K562 (cell line): ENCODE results near the gene PNMA8B. TPM values are rescaled to one million over a fixed set of nuclear protein-coding genes. Genes with fewer than 3 reads are reported as not detected.

Experiments used
- ERF ChIP-seq: fragments of 450-650 bp; formaldehyde crosslinking; IDR thresholded peaks from 2 replicates; pipeline ENCODE4 v1.4.0; 2020; ENCODE audit warnings: mild to moderate bottlenecking, mixed read lengths
- FOXK2 ChIP-seq, 2 experiments: fragments of 450-650 bp; IDR thresholded peaks in 1 of 2; conservative IDR thresholded peaks in 1 of 2; 2 replicates each; pipeline ENCODE4 v1.6.1; 2016; ENCODE audit warnings: low read depth in 2 of 2, mild to moderate bottlenecking in 1 of 2
- HCFC1 ChIP-seq: IDR thresholded peaks from 2 replicates; pipeline ENCODE4 v1.6.1; 2012; ENCODE audit warnings: low read depth, low read length, improper control_type of control experiment
- HMG20A ChIP-seq: fragments of 450-650 bp; formaldehyde crosslinking; conservative IDR thresholded peaks from 2 replicates; pipeline ENCODE4 v1.4.0; 2020; ENCODE audit warnings: mild to moderate bottlenecking, mixed read lengths
- NFATC3 ChIP-seq: fragments of 450-650 bp; IDR thresholded peaks from 2 replicates; pipeline ENCODE4 v1.6.1; 2017; ENCODE audit warnings: mild to moderate bottlenecking
- NR2C2 ChIP-seq, 2 experiments: fragments of 200-800 bp in 1 of 2; sonication (Bioruptor generic) in 1 of 2; sonication (generic) in 1 of 2; formaldehyde crosslinking in 1 of 2; IDR thresholded peaks; 2 replicates each; pipeline versions ENCODE4 v1.6.1 to v1.8.0; 2016 to 2022; ENCODE audit warnings: mild to moderate bottlenecking in 1 of 2, missing compliant biosample characterization in 1 of 2, missing genetic modification characterization in 1 of 2, missing genetic modification reagents in 1 of 2
- POLR2H ChIP-seq: IDR thresholded peaks from 2 replicates; pipeline ENCODE4 v1.6.1; 2016; ENCODE audit warnings: missing genetic modification characterization, low read depth, mild to moderate bottlenecking, control low read depth, missing compliant biosample characterization, moderate library complexity
- YY1 ChIP-seq, 3 experiments: IDR thresholded peaks; 2 replicates each; pipeline ENCODE4 v1.6.1; 2011; ENCODE audit warnings: low read length in 2 of 3, mild to moderate bottlenecking in 2 of 3, moderate library complexity in 2 of 3, borderline replicate concordance in 1 of 3, control low read depth in 1 of 3, low read depth in 1 of 3; ENCODE audit not compliant: insufficient read depth in 3 of 3, insufficient replicate concordance in 2 of 3, control insufficient read depth in 1 of 3, insufficient read length in 1 of 3; ENCODE audit errors: extremely low read depth in 1 of 3
- polyA plus RNA-seq, 8 experiments: library from polyadenylated mRNA; depleted of rRNA in 4 of 8; stranded (reverse) in 5 of 8; unstranded in 3 of 8; fragments of >200 nt; fragmentation: Nextera tagmentation in 2 of 8; fragmentation: Illumina TruSeq in 1 of 8; extraction: Ambion mirVana in 2 of 8; extraction: Trizol in 1 of 8; gene quantifications; 2 replicates each; pipeline versions ENCODE4 v1.2.1 to v1.2.3, GENCODE V29; 2011 to 2014; ENCODE audit warnings: inconsistent platforms in 1 of 8, missing spikeins in 1 of 8
- total RNA-seq, 7 experiments: library from RNA; depleted of rRNA in 6 of 7; stranded (reverse); fragments of >200 nt in 6 of 7; fragmentation: Illumina TruSeq in 2 of 7; extraction: Trizol in 2 of 7; gene quantifications; 2 replicates each; pipeline versions ENCODE4 v1.2.1 to v1.2.3, GENCODE V29; 2011 to 2021; ENCODE audit warnings: low replicate concordance in 1 of 7
- TF ChIP-seq, protein P1 (sequence below): fragments of 450-650 bp; IDR thresholded peaks from 2 replicates; pipeline ENCODE4 v1.6.1; 2016; ENCODE audit warnings: mild to moderate bottlenecking, moderate library complexity
- TF ChIP-seq, protein P2 (sequence below): sonication (generic); formaldehyde crosslinking; IDR thresholded peaks from 2 replicates; pipeline ENCODE4 v1.8.1; 2023; ENCODE audit warnings: mild to moderate bottlenecking, missing genetic modification reagents

PNMA8B gene
- total and polyA plus RNA-seq, 9 of the 15 experiments (the other 6 are each of a cell fraction or from before 2014, with no cell fraction given), result not detected

DNA sequence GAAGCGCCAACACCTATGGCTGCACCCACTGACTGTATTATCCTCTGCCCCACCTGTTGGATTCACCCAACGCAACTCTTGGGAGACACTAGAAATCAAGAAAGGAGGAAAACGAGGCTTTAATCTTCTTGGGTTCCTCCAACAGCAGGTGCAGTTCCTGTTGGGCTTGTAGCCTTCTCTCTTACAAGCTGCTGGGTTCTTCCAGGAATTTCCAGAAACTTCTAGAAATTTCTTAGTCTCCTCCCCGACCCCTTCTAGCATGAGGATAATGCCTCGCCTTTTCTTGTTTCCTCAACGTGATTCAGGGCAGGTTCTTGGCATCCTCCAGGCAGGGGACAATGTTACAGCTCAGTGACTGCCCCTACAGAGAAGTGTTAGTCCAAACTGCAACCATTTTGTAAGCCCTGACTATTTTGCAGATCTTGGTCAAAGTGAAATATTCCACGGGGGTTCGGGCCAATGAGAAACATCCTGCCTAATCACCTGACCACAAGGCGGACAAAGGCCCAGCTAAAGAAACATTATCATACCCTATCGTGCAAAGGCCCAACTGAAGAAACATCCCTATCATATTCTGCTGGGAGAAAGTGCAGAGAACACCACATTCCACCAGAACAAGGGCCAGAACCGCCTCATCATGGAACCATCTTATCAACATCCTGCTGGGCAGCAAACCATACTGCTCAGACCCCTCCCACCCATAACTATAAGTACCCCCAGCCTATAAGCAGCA is 23.7 kb downstream of the PNMA8B start (continued):
- TF ChIP-seq, protein P1, sequence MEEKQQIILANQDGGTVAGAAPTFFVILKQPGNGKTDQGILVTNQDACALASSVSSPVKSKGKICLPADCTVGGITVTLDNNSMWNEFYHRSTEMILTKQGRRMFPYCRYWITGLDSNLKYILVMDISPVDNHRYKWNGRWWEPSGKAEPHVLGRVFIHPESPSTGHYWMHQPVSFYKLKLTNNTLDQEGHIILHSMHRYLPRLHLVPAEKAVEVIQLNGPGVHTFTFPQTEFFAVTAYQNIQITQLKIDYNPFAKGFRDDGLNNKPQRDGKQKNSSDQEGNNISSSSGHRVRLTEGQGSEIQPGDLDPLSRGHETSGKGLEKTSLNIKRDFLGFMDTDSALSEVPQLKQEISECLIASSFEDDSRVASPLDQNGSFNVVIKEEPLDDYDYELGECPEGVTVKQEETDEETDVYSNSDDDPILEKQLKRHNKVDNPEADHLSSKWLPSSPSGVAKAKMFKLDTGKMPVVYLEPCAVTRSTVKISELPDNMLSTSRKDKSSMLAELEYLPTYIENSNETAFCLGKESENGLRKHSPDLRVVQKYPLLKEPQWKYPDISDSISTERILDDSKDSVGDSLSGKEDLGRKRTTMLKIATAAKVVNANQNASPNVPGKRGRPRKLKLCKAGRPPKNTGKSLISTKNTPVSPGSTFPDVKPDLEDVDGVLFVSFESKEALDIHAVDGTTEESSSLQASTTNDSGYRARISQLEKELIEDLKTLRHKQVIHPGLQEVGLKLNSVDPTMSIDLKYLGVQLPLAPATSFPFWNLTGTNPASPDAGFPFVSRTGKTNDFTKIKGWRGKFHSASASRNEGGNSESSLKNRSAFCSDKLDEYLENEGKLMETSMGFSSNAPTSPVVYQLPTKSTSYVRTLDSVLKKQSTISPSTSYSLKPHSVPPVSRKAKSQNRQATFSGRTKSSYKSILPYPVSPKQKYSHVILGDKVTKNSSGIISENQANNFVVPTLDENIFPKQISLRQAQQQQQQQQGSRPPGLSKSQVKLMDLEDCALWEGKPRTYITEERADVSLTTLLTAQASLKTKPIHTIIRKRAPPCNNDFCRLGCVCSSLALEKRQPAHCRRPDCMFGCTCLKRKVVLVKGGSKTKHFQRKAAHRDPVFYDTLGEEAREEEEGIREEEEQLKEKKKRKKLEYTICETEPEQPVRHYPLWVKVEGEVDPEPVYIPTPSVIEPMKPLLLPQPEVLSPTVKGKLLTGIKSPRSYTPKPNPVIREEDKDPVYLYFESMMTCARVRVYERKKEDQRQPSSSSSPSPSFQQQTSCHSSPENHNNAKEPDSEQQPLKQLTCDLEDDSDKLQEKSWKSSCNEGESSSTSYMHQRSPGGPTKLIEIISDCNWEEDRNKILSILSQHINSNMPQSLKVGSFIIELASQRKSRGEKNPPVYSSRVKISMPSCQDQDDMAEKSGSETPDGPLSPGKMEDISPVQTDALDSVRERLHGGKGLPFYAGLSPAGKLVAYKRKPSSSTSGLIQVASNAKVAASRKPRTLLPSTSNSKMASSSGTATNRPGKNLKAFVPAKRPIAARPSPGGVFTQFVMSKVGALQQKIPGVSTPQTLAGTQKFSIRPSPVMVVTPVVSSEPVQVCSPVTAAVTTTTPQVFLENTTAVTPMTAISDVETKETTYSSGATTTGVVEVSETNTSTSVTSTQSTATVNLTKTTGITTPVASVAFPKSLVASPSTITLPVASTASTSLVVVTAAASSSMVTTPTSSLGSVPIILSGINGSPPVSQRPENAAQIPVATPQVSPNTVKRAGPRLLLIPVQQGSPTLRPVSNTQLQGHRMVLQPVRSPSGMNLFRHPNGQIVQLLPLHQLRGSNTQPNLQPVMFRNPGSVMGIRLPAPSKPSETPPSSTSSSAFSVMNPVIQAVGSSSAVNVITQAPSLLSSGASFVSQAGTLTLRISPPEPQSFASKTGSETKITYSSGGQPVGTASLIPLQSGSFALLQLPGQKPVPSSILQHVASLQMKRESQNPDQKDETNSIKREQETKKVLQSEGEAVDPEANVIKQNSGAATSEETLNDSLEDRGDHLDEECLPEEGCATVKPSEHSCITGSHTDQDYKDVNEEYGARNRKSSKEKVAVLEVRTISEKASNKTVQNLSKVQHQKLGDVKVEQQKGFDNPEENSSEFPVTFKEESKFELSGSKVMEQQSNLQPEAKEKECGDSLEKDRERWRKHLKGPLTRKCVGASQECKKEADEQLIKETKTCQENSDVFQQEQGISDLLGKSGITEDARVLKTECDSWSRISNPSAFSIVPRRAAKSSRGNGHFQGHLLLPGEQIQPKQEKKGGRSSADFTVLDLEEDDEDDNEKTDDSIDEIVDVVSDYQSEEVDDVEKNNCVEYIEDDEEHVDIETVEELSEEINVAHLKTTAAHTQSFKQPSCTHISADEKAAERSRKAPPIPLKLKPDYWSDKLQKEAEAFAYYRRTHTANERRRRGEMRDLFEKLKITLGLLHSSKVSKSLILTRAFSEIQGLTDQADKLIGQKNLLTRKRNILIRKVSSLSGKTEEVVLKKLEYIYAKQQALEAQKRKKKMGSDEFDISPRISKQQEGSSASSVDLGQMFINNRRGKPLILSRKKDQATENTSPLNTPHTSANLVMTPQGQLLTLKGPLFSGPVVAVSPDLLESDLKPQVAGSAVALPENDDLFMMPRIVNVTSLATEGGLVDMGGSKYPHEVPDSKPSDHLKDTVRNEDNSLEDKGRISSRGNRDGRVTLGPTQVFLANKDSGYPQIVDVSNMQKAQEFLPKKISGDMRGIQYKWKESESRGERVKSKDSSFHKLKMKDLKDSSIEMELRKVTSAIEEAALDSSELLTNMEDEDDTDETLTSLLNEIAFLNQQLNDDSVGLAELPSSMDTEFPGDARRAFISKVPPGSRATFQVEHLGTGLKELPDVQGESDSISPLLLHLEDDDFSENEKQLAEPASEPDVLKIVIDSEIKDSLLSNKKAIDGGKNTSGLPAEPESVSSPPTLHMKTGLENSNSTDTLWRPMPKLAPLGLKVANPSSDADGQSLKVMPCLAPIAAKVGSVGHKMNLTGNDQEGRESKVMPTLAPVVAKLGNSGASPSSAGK, result peak; percentile 41; the same call in 1 of the 2 replicates
- TF ChIP-seq YY1 (IDR thresholded peaks at IDR 0.05; ENCODE audit: borderline replicate concordance in 1 of 3, control insufficient read depth in 1 of 3, extremely low read depth in 1 of 3, insufficient read depth in 3 of 3, insufficient read length in 1 of 3, insufficient replicate concordance in 2 of 3, low read depth in 1 of 3, low read length in 2 of 3) (peak in 1 of 3 experiments; percentile 27), HMG20A (CRISPR knock-in tag) (no peak), NR2C2 (CRISPR knock-in tag; IDR thresholded peaks at IDR 0.05) (no peak), NR2C2 (tag; IDR thresholded peaks at IDR 0.05) (no peak; the same call in 1 of the 2 replicates), NFATC3 (no peak), FOXK2 (conservative IDR thresholded peaks at IDR 0.05 in 1 of 2, IDR thresholded peaks at IDR 0.05 in 1 of 2; ENCODE audit: low read depth in 2 of 2) (peak in 1 of 2 experiments; percentile 46; a peak in 1 of 4 replicates), POLR2H (no peak), ERF (CRISPR knock-in tag) (no peak), HCFC1 (no peak)
- TF ChIP-seq, protein P2, sequence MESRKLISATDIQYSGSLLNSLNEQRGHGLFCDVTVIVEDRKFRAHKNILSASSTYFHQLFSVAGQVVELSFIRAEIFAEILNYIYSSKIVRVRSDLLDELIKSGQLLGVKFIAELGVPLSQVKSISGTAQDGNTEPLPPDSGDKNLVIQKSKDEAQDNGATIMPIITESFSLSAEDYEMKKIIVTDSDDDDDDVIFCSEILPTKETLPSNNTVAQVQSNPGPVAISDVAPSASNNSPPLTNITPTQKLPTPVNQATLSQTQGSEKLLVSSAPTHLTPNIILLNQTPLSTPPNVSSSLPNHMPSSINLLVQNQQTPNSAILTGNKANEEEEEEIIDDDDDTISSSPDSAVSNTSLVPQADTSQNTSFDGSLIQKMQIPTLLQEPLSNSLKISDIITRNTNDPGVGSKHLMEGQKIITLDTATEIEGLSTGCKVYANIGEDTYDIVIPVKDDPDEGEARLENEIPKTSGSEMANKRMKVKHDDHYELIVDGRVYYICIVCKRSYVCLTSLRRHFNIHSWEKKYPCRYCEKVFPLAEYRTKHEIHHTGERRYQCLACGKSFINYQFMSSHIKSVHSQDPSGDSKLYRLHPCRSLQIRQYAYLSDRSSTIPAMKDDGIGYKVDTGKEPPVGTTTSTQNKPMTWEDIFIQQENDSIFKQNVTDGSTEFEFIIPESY, result peak; percentile 31; the same call in 1 of the 2 replicates
